H1 (cell line): Measurements from ENCODE around the gene KCTD11. TPM values are rescaled to one million over a fixed set of nuclear protein-coding genes. Genes with fewer than 3 reads are reported as not detected.

ENCODE experiments used
- SAP30 ChIP-seq: fragments of 300-600 bp; sonication (generic); IDR thresholded peaks from 2 replicates; pipeline ENCODE4 v1.7.1; 2012; ENCODE audit warnings: low read length, moderate library complexity, mild to moderate bottlenecking, inconsistent platforms; ENCODE audit not compliant: insufficient read depth, insufficient replicate concordance
- polyA plus RNA-seq, 7 experiments: library from polyadenylated mRNA; depleted of rRNA in 3 of 7; stranded (reverse) in 5 of 7; unstranded in 2 of 7; fragments of >200 nt in 5 of 7; fragments of 200-250 nt in 2 of 7; gene quantifications; 1 replicate in 5 of 7; 2 replicates in 1 of 7; 4 replicates in 1 of 7; pipeline versions ENCODE4 v1.2.1 to v1.2.3, GENCODE V29; 2011 to 2013; ENCODE audit warnings: missing spikeins in 2 of 7, mixed read lengths in 2 of 7
- total RNA-seq: library from RNA; stranded (reverse); fragmentation: NEBNext Ultra II Directional; extraction: Animal tissue kit (Norgen Biotek cat#: 25700); gene quantifications from 2 replicates; pipeline ENCODE4 v1.2.1, GENCODE V29; 2021

KCTD11 gene
- total and polyA plus RNA-seq, 2 of the 8 experiments (the other 6 are each of a cell fraction or from before 2014, with no cell fraction given), result 8.6 to 9.2 TPM

DNA sequence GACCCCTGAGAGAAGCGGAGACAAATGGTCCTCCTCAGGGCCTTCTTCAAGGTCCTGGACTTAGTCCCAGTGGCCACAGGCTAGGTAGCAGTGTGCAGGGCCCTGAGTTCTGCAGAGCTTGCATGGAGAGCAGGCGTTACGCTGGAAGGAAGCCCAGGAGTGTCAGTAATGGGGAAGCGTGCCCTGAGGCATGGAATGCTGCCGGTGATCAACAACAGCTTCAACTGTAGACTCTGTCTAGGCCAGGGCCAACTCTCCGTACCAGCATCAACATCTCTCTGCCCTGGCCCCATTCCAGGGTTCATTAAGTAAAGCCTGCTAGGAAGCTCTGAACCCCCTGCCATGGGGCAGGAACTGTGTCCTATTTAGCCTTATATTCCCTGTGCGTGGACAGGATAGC lies 28.4 kb downstream of the KCTD11 start (continued):
- no peak for TF ChIP-seq SAP30
